LNCaP clone FGC (cell line): Measurements from ENCODE around the gene RXRA.

Source experiments
- DNase-seq: peaks from one replicate; pipeline ENCODE4 v3.0.0-alpha.2; 2011; ENCODE audit warnings: low read depth
- H3K4me3 ChIP-seq: 2 replicates; pipeline ENCODE4 v1.5.1; 2011; ENCODE audit warnings: mild to moderate bottlenecking, low read depth, low read length, control low read depth
- CTCF ChIP-seq: IDR thresholded peaks from 2 replicates; pipeline ENCODE4 v1.5.1; 2012; ENCODE audit warnings: mild to moderate bottlenecking; ENCODE audit not compliant: control insufficient read depth, insufficient read depth; ENCODE audit errors: extremely low read depth

RXRA gene

DNA sequence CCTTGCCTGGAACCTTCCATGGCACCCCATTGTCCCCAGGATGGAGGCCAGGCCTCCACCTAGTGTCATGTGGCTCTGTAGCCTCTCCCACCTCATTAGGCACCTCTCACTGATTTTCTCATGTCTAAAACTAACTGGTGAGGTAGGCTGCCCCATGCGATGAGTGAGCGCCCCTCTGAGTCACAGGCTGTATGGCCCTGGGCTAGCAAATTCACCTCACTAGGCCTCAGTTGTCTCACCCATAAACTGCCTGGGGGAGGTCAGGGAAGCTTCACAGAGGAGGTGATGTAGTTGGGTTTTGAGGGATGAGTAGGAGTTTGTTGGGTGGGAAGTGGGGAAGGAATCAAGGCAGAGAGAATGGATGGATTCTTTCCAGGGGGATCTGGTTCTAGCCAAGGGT is 8.8 kb downstream of the RXRA start:
- no peak for TF ChIP-seq CTCF
- no peak overlapping the region for H3K4me3 ChIP-seq
- no peak for DNase-seq

- TF ChIP-seq CTCF, result no peak
- no peak for DNase-seq
- H3K4me3 ChIP-seq, result no peak overlapping the region
Observed at GRCh38 chr9:134335486-134336220, 9.4 kb downstream of the RXRA start.

GRCh38 chr9:134336228-134336627 is 10.0 kb downstream of the RXRA start:
- no peak for DNase-seq
- no peak for TF ChIP-seq CTCF
- no peak overlapping the region for H3K4me3 ChIP-seq

DNA sequence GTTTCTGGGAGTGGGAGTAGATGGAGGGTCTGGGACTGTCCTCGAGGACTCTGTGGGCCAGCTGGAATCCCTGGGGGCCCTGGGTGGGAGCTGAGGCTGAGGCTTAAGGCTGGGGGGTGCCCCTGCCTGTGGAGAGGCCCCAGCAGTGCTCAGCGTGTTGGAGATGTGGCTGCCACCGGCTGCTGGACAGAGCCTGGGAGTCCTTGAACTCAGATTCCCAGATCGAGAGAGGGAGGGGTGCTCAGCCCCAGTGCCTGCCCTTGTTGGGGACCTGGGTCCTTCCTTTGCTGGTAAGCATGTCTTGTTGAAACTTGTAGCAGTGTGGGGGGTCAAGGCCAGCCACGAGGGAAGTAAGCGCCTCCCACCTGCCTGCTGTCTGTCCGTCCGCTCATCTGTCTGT is 10.7 kb downstream of the RXRA start:
- H3K4me3 ChIP-seq, result no peak overlapping the region
- no peak for DNase-seq
- TF ChIP-seq CTCF, result no peak

GRCh38 chr9:134337469-134337868 is 11.2 kb downstream of the RXRA start:
- H3K4me3 ChIP-seq, result no peak overlapping the region
- no peak for TF ChIP-seq CTCF
- DNase-seq, result no peak

DNA sequence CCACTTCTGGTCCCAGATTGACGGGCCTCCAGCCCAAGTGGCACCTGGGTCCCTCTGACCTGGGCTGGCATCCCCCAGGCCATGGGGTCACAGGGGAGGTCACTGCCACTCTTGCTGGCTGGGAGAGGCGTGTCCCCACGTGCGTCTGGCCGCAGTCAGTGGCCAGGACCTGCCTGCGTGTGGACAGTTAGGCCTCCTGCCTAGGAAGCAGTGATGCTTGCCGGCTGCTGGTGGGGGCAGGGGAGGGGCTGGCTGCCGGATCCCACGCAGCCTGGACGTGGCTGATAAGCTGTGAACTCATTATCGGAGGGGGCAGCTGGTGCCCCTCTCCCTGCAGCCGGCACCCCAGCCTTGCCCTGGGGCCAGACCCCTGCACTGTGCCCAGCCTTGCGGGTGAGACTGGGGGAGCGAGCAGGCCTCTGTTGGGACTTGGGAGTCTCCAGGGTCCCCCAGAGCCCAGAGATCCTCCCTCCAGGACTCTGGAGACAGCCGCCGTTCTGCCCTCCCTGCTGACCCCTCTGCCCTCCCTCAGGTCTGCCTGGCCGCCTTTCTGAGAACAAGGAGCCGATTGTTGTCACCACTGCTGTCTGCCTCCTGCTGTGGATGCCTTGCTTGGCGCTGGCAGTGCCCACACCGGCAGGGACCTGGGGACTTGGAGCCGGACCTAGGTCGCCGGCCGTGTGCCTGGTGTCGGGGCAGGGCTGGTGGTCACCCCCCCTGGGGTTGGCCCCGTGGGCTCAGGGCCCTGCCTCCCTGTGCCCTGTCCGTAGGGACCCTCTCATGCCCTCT is 12.3 kb downstream of the RXRA start:
- TF ChIP-seq CTCF, result no peak
- H3K4me3 ChIP-seq, result no peak overlapping the region
- no peak for DNase-seq
